SU-DHL-6 (cell line): ENCODE results near the gene GNB5.

Source experiments
- H2AFZ ChIP-seq: fragments of 200-600 bp; sonication (generic); 2 replicates; pipeline ENCODE4 v1.6.1; 2014; ENCODE audit warnings: low read depth, mild to moderate bottlenecking, moderate library complexity, mixed read lengths, antibody characterized with exemption, low read length; ENCODE audit not compliant: severe bottlenecking
- H3F3A ChIP-seq: fragments of 200-600 bp; shearing (Covaris generic); 2 replicates; pipeline ENCODE4 v1.6.0; 2016; ENCODE audit warnings: antibody characterized with exemption, mild to moderate bottlenecking; ENCODE audit not compliant: insufficient read depth
- H3K27ac ChIP-seq: fragments of 200-600 bp; sonication (generic); 2 replicates; pipeline ENCODE4 v1.5.1; 2016; ENCODE audit warnings: low read depth, mild to moderate bottlenecking, low read length, moderate library complexity, mixed read lengths
- H3K27me3 ChIP-seq: fragments of 200-600 bp; sonication (generic), shearing (Covaris generic); 2 replicates; pipeline ENCODE4 v1.6.0; 2014; ENCODE audit warnings: mild to moderate bottlenecking, low read length
- H3K36me3 ChIP-seq: fragments of 200-600 bp; sonication (generic); 2 replicates; pipeline ENCODE4 v1.6.1; 2014; ENCODE audit warnings: mild to moderate bottlenecking, low read length, mixed read lengths
- H3K4me2 ChIP-seq: fragments of 300-600, 200-600 bp; shearing (Covaris generic), sonication (generic); 2 replicates; pipeline ENCODE4 v1.6.0; 2014; ENCODE audit warnings: low read length, low read depth, mild to moderate bottlenecking; ENCODE audit not compliant: poor library complexity, severe bottlenecking
- H3K4me3 ChIP-seq: fragments of 200-600 bp; sonication (generic); 2 replicates; pipeline ENCODE4 v1.5.1; 2014; ENCODE audit warnings: antibody characterized with exemption, low read length, mild to moderate bottlenecking, mixed read lengths; ENCODE audit not compliant: insufficient read depth, poor library complexity, severe bottlenecking
- H3K79me2 ChIP-seq: fragments of 200-600 bp; sonication (generic); 2 replicates; pipeline ENCODE4 v1.6.1; 2014; ENCODE audit warnings: mild to moderate bottlenecking, low read length, moderate library complexity; ENCODE audit not compliant: insufficient read depth
- H3K9ac ChIP-seq: fragments of 200-600 bp; sonication (generic); 2 replicates; pipeline ENCODE4 v1.7.0; 2014; ENCODE audit warnings: mild to moderate bottlenecking, low read length
- H3K9me2 ChIP-seq: fragments of 200-600 bp; sonication (generic); replicated peaks from 2 replicates; pipeline ENCODE4 v1.6.1; 2014; ENCODE audit warnings: low read length; ENCODE audit not compliant: insufficient read depth
- H3K9me3 ChIP-seq: fragments of 200-600 bp; sonication (generic); 2 replicates; pipeline ENCODE4 v1.6.1; 2014; ENCODE audit warnings: low read length, mixed read lengths; ENCODE audit not compliant: insufficient read depth
- H4K20me1 ChIP-seq: fragments of 200-600 bp; sonication (generic); 2 replicates; pipeline ENCODE4 v1.6.1; 2014; ENCODE audit warnings: low read depth, mild to moderate bottlenecking, antibody characterized with exemption, low read length, moderate library complexity, mixed read lengths
- CTCF ChIP-seq: fragments of 200-600 bp; sonication (generic); IDR thresholded peaks from one replicate; pipeline ENCODE4 v1.5.1; 2017; ENCODE audit warnings: antibody characterized with exemption, mild to moderate bottlenecking, low read length, moderate library complexity; ENCODE audit not compliant: insufficient read depth, poor library complexity, severe bottlenecking
- EZH2phosphoT487 ChIP-seq: fragments of 200-600 bp; sonication (generic), shearing (Covaris generic); conservative IDR thresholded peaks from 2 replicates; pipeline ENCODE4 v1.6.1; 2018; ENCODE audit warnings: mild to moderate bottlenecking, antibody characterized with exemption, low read length, moderate library complexity, mixed read lengths

The GNB5 gene

DNA sequence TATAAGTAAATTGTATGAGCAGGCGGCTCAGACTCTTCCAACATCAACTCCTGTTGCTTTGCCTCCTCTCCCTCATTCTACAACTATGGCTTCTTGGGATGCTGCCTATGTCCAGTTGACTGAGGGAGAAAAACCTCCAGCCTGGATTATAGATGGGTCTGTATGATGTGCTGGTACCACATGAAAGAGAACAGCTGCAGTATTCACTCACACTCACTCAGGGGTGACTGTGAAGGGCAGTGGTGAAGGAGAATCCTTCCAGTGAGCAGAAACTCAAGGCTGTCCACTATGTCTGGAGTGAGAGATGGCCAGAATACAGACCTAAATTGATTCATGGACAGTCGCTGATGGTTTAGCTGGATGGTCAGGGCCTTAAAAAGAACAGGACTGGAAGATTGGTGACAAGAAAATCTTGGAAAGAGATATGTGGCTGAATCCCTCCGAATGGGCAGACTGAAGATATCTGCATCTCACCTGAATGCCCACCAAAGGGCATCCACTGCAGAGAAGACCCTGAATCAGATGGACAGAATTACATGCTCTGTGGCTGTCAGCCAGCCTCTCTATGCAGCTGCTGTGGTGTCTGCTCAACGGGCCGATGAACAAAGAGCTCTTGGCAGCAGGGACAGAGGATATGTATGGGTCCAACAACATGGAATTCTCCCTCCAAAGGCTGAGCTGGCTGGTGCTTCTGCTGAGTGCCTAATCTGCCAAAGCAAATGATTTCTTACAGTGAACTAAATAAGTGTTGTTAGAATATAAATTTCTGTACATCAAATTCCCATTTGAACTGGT, 76.7 kb downstream of the GNB5 start:
- H3K4me3 ChIP-seq: no peak overlapping the region
- H3K4me2 ChIP-seq: no peak overlapping the region
- H3F3A ChIP-seq: no peaks in the 10 kb centered on the region
- H3K9me2 ChIP-seq: no peaks in the 10 kb centered on the region
- H3K9me3 ChIP-seq: no peaks in the 10 kb centered on the region
- TF ChIP-seq CTCF: no peak
- no peak for TF ChIP-seq EZH2phosphoT487
- H3K9ac ChIP-seq: no peak overlapping the region
- H3K27ac ChIP-seq: no peak overlapping the region
- no peaks in the 10 kb centered on the region for H3K27me3 ChIP-seq
- no peaks in the 10 kb centered on the region for H3K36me3 ChIP-seq
- no peaks in the 10 kb centered on the region for H4K20me1 ChIP-seq
- H2AFZ ChIP-seq: no peak overlapping the region
- no peaks in the 10 kb centered on the region for H3K79me2 ChIP-seq

GRCh38 chr15:52113708-52114107, 77.5 kb downstream of the GNB5 start:
- Histone ChIP-seq H3K36me3 (no peaks in the 10 kb centered on the region), H3F3A (no peaks in the 10 kb centered on the region), H3K27me3 (no peaks in the 10 kb centered on the region), H2AFZ (no peak overlapping the region), H3K9me3 (no peaks in the 10 kb centered on the region), H4K20me1 (no peaks in the 10 kb centered on the region), H3K79me2 (no peaks in the 10 kb centered on the region), H3K27ac (no peak overlapping the region), H3K4me3 (no peak overlapping the region), H3K9ac (no peak overlapping the region), H3K9me2 (no peaks in the 10 kb centered on the region), H3K4me2 (no peak overlapping the region)
- TF ChIP-seq EZH2phosphoT487: no peak
- no peak for TF ChIP-seq CTCF

DNA sequence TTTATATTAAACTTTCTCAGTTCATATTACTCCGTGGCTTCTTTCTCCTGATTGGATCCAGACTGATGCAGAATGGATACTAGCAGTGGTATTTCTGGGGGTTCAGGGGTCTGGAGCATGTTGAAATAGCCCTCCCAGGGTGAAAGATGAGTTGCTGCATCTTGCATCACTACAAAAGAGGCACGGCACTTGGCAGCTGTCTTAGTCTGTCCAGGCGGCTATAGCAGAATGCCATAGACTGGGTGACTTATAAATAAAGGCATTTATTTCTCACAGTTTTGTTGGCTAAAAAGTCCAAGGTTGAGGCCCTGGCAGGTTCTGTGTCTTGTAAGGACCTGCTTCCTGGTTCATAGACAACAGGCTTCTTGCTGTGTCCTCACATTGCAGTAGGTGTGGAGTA, 78.0 kb downstream of the GNB5 start:
- no peaks in the 10 kb centered on the region for H3K36me3 ChIP-seq
- H3K9me2 ChIP-seq: no peaks in the 10 kb centered on the region
- no peaks in the 10 kb centered on the region for H3K9me3 ChIP-seq
- no peaks in the 10 kb centered on the region for H3F3A ChIP-seq
- H3K27ac ChIP-seq: no peak overlapping the region
- H3K79me2 ChIP-seq: no peaks in the 10 kb centered on the region
- no peaks in the 10 kb centered on the region for H4K20me1 ChIP-seq
- no peak overlapping the region for H3K9ac ChIP-seq
- no peak overlapping the region for H3K4me3 ChIP-seq
- TF ChIP-seq EZH2phosphoT487 (no peak), CTCF (no peak)
- H3K27me3 ChIP-seq: no peaks in the 10 kb centered on the region
- H3K4me2 ChIP-seq: no peak overlapping the region
- no peak overlapping the region for H2AFZ ChIP-seq
